ENCODE results near the gene GAS5.
"Not testable (repeated sequence)": the region's sequence is repeated elsewhere in the genome, so short reads cannot be mapped to it uniquely, and the experiment has no call there.

Gene GAS5

DNA sequence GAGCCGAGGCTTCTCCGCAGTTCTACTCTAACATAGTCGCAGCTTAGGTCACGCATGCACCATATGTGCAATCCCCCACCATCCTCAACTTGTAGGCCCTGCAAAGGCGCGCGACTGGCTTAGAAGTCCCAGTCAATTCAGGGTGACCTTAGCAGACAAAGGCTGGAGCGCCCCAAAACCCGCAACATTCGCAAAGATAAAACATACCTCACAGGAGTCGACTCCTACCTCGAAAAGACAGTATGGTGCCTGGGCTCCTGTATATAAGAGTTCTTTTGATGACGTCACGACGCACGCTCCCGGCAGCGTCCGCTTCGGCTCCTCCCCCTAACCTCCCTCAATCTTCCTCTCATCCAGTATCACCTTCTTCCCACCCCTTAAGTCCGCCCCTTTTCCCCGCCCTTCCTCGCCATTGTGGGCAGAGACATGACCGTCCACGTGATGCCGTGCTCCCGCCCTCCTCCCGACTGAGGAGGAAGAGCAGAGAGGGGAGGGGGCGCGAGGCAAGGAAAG lies at the start of gene GAS5:
Gene GAS5, minus strand, starts transcription at position 237 of the 513 bp plus-strand sequence.
- DNase-seq, result peak; percentile 98

DNA sequence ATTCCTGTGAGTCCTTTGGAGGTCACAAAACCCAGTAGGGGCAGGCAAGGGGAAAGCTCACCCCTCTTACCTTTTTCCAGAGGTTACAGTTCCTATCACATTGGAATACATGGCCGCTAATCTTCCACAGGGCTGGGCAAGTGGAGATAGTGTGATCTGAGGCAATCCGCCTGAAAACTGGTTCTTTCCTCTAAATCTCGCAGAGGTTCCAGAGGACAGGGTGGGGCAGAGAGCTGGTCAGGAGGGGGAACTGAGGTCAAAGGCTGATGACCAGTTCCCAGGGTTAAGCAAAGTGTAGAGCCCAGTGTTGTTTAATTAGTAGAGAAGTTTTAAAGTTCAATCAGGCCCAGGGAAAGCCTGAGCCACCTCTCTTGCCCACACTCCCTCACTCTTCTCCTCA lies 49.4 kb upstream of the GAS5 start, which contains the start of gene SERPINC1:
Gene SERPINC1, minus strand, starts transcription at position 179 of the 400 bp plus-strand sequence. Its CDS starts 68 bp downstream, at position 111.
- no peak for DNase-seq

DNA sequence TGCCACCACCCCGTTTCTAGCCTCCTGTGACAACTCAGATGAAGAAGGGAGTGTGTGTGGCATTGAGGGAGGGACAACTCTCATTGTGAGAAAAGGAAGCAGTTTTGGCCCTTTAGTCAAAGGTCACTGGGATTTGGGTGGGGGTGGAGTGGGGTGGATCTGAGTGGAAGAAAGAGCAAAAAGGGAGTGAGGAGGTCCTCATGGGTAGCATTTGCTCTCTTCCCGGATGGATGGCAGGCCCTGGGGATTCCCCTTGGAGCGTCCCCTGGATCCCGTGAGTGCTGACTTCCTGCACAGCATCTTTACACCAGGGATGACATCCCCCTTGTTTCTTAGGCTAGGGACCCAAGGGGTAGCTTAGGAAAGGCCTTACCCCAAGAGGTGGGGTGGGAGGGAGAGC lies 48.9 kb upstream of the GAS5 start:
- no peak for DNase-seq

DNA sequence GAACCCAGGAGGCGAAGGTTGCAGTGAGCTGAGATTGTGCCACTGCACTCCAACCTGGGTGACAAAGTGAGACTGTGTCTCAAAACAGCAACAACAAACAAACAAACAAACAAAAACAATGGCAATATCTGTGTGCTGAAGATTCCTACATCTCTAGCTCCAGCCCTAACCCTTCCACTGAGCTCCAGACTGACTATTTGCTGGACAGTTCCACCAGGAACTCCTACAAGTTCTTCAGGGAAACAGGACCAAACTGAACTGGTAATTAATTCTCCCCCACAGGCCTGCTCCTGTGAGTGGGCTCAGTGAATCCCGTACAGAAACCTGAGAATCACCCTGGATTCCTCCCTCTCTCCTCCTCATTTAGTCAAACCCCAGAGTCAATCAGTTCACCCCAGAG lies 47.8 kb upstream of the GAS5 start:
- DNase-seq, result no peak

DNA sequence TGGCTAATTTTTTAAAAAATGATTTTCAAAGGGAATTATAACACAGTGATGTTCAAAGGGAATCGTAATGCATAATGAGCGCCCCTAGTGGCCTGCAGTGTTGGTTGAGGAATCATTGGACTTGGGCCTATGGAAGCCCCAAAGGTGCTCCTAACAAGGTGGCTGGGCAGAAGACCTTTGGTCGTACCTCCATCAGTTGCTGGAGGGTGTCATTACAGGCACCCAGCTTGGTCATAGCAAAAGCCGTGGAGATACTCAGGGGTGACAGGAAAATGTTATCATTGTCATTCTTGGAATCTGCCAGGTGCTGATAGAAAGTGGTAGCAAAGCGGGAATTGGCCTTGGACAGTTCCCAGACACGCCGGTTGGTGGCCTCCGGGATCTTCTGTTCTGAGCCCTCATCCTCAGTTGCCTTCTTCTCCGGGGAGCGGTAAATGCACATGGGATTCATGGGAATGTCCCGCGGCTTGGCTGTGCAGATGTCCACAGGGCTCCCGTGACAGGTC lies 46.6 kb upstream of the GAS5 start:
- DNase-seq, result no peak

- no peak for DNase-seq
These were observed 45.3 kb upstream of the GAS5 start for GRCh38 chr1:173913111-173913510.

GRCh38 chr1:173903827-173904531 lies 36.2 kb upstream of the GAS5 start:
- DNase-seq, result no peak

GRCh38 chr1:173900992-173901391 lies 33.2 kb upstream of the GAS5 start:
- no peak for DNase-seq

DNA sequence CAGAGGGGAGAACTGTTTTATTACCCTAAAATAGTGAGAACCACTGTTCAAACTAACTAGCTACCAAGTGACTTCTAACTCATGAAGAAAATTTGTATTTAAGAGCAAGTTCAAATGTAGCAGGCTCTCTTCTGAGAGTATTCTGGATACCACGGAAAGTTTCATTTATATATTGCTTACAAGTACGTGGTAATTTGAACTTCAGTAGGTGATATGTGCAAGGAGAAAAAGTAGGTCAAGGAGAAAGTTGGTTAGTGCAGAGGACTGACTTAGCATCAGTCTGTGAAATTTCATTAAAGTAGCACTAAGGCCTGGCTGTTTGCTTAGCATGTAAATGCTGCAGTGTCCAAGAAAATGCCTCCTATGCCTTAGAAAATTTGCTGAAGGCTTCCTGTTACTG lies 32.6 kb upstream of the GAS5 start:
- DNase-seq, result no peak

- no peak for DNase-seq
These were observed 26.4 kb upstream of the GAS5 start for GRCh38 chr1:173894189-173894588.

GRCh38 chr1:173893611-173894010 lies 25.8 kb upstream of the GAS5 start:
- DNase-seq, result no peak

GRCh38 chr1:173889885-173890284 lies 22.1 kb upstream of the GAS5 start:
- DNase-seq, result no peak

DNA sequence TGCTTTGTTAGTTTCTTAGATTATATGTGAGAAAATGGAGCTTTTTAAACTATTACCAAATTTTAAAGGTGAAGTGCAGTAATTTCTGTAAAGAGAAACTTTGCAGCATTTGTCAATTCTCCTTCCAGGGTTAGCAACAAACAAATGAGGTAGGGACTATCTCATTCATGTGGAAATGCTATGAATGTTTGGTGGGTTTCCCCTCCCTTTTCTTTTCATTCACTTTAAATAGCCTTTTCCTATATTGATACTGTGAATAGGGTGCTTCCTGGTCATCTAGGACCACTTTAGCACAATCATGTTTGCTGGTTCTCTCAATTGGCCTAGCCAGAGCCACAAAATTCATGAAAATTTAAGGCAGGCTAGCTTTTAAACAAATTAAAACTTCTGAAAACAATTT lies 21.0 kb upstream of the GAS5 start:
- no peak for DNase-seq

GRCh38 chr1:173887627-173888026 lies 19.8 kb upstream of the GAS5 start:
- no peak for DNase-seq

DNA sequence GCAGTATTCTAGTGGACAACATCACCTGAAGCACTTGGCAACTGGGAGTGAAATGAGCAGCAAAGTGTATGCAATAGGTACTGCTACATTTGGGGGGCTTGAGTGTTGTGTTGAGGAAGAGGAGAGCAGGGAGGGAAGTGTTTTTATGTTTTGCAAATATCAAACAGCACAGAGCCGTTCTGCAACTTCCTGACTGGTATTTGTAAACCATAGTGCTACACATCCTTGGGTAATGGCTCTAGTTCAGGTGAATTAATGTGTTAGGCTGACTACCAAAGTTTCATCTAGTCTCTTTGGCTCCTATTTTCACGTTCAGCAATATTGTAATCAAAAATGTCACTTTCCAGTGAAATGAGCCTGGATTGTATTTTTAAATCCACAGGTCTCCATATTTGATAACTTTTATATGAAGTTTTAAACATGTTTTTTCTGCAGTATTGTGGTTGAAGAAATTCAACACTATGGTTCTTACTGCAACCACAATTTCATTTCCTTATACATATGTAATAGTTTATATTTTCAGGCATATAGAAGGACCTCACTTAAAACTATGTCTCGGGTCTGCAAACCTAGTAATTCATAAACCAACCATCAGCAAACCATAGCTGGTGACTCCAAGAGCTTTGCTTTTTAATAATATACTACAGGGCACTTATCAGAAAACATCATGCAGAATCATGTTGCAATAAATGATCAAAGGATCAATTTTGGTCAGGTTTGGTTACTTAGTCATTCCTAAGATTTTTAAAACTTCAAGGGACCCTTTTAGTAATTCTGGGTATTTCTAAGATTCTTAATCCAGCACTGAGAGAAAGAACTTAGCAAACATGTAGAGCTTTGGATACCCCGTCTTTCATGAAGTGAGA lies 19.2 kb upstream of the GAS5 start:
- no peak for DNase-seq

- no peak for DNase-seq
These were observed 16.9 kb upstream of the GAS5 start for GRCh38 chr1:173884701-173885100.

GRCh38 chr1:173881117-173881516 lies 13.3 kb upstream of the GAS5 start:
- DNase-seq, result not testable (repeated sequence)

- no peak for DNase-seq
These were observed 10.5 kb upstream of the GAS5 start for GRCh38 chr1:173878251-173878650.

DNA sequence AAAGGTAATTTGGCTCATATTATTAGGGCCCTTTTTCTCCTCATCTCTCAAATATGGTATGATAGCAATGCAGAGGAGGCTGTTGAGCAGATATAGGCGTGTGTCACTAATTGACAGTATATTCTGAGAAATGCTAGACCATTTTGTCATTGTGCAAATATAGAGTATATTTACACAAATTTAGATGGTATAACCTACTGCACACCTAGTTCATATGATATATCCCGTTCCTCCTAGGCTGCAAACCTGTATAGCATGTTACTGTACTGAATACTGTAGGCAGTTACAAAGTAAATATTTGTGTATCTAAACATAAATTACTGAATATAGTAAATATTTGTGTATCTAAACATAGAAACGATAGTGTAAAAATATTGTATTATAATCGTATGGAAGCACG lies 8.9 kb upstream of the GAS5 start:
- no peak for DNase-seq

- DNase-seq, result no peak
These were observed 3.7 kb upstream of the GAS5 start for GRCh38 chr1:173871500-173871899.

DNA sequence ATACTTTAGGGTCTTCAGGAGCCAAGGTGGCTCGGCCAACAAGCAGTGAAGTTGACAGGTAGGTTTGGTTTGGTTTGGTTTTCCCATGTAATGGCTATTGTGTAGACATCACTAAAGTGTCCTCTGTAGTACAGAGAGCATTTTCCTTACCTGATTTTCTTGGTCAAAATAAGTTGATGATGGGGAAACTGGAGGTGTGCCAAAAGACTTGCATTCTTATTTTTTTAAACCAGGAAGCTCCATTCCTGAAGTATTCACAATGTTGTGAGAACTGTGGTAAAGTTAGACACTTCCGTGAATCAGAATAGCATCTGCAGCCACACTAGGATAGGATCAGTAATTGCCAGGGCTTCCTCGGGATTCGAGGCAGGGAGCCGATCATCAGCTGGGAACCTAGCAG lies 3.3 kb upstream of the GAS5 start:
- no peak for DNase-seq

GRCh38 chr1:173870252-173871075 lies 2.7 kb upstream of the GAS5 start:
- DNase-seq, result no peak

GRCh38 chr1:173869021-173869359 lies 1.2 kb upstream of the GAS5 start:
- no peak for DNase-seq

Data from cortex of kidney (tissue), 1 donor.